A549 (cell line): ENCODE measurements around the gene PHPT1. TPM values are rescaled to one million over a fixed set of nuclear protein-coding genes. Genes with fewer than 3 reads are reported as not detected.

ENCODE experiments used
- ATAC-seq, 2 experiments: fragments of 200-7000 bp in 1 of 2; fragments of >200 bp in 1 of 2; cut with Nextera tagmentation in 1 of 2; cut with Tn5 transposase in 1 of 2; 3 replicates each; pipeline versions ENCODE4 v1.8.0 to v1.9.1; 2018 to 2020; ENCODE audit warnings: mild to moderate bottlenecking in 1 of 2, moderate library complexity in 1 of 2
- CTCF ChIA-PET: fragments of 300-600 bp; sonication (Branson Sonifier 250); formaldehyde crosslinking; extraction: SDS; loops from one replicate; lab custom pipeline; 2021; ENCODE audit warnings: antibody characterized with exemption, inconsistent platforms; lab: Yijun Ruan, JAX
- POLR2A ChIA-PET: fragments of 350-600 bp; formaldehyde crosslinking; extraction: SDS; loops from one replicate; lab custom pipeline; 2021; ENCODE audit warnings: antibody characterized with exemption, inconsistent platforms; lab: Yijun Ruan, JAX
- DNase-seq, 2 experiments: peaks; one replicate each; pipeline versions ENCODE4 v3.0.0 to v3.0.0-alpha.2; 2011 to 2016; ENCODE audit warnings: low read depth in 1 of 2, low spot score in 1 of 2
- FAIRE-seq: peaks from 2 replicates; lab custom pipeline; 2011; peaks lifted over from hg19 to GRCh38; lab: Jason Lieb, UNC
- H3K27ac ChIP-seq, 2 experiments: fragments of >200 bp; sonication (Bioruptor Twin); formaldehyde crosslinking; 3 replicates each; pipeline ENCODE4 v1.5.1; 2016 to 2017
- H3K4me1 ChIP-seq: fragments of >200 bp; sonication (Bioruptor Twin); formaldehyde crosslinking; 3 replicates; pipeline ENCODE4 v1.6.1; 2016
- H3K4me2 ChIP-seq: fragments of >200 bp; sonication (Bioruptor Twin); formaldehyde crosslinking; 3 replicates; pipeline ENCODE4 v1.6.1; 2016
- H3K4me3 ChIP-seq: fragments of >200 bp; sonication (Bioruptor Twin); formaldehyde crosslinking; 3 replicates; pipeline ENCODE4 v1.5.1; 2016
- H3K9me3 ChIP-seq: fragments of >200 bp; sonication (Bioruptor Twin); formaldehyde crosslinking; 3 replicates; pipeline ENCODE4 v1.6.1; 2016
- BCL3 ChIP-seq: fragments of >200 bp; sonication (Bioruptor Twin); formaldehyde crosslinking; IDR thresholded peaks from 3 replicates; pipeline ENCODE4 v1.6.1; 2016
- BHLHE40 ChIP-seq: IDR thresholded peaks from 2 replicates; pipeline ENCODE4 v1.6.1; 2012; ENCODE audit warnings: low read depth, low read length, inconsistent platforms
- CHD2 ChIP-seq: fragments of 150-350 bp; IDR thresholded peaks from 2 replicates; pipeline ENCODE4 v1.6.1; 2014; ENCODE audit warnings: low read length; ENCODE audit not compliant: partially characterized antibody
- CTCF ChIP-seq: fragments of >200 bp; sonication (Bioruptor Twin); formaldehyde crosslinking; IDR thresholded peaks from 3 replicates; pipeline ENCODE4 v1.5.1; 2016
- EHMT2 ChIP-seq: fragments of 200-600 bp; sonication (generic); IDR thresholded peaks from 2 replicates; pipeline ENCODE4 v1.6.1; 2016; ENCODE audit warnings: antibody characterized with exemption, low read depth, mild to moderate bottlenecking, moderate library complexity
- FOSB ChIP-seq: fragments of 250-450 bp; sonication (Bioruptor Pico); IDR thresholded peaks from 2 replicates; pipeline ENCODE4 v1.5.0; 2020; ENCODE audit warnings: mild to moderate bottlenecking, moderate library complexity
- FOSL2 ChIP-seq, 2 experiments: fragments of 450-650 bp in 1 of 2; fragments of >200 bp in 1 of 2; sonication (Bioruptor Twin) in 1 of 2; formaldehyde crosslinking; IDR thresholded peaks; 2 replicates each; pipeline versions ENCODE4 v1.5.0 to v1.6.1; 2016 to 2020; ENCODE audit warnings: mild to moderate bottlenecking in 1 of 2, moderate library complexity in 1 of 2
- FOXS1 ChIP-seq: fragments of 250-450 bp; sonication (Bioruptor Pico); IDR thresholded peaks from 2 replicates; pipeline ENCODE4 v1.5.0; 2020; ENCODE audit warnings: mild to moderate bottlenecking, moderate library complexity
- HES2 ChIP-seq: fragments of >200 bp; sonication (Bioruptor Twin); formaldehyde crosslinking; IDR thresholded peaks from 2 replicates; pipeline ENCODE4 v1.6.1; 2016
- HOXA7 ChIP-seq: fragments of 250-450 bp; sonication (Bioruptor Pico); IDR thresholded peaks from 2 replicates; pipeline ENCODE4 v1.5.0; 2020; ENCODE audit warnings: mild to moderate bottlenecking, moderate library complexity
- HOXB5 ChIP-seq: fragments of 250-450 bp; sonication (Bioruptor Pico); IDR thresholded peaks from 2 replicates; pipeline ENCODE4 v1.5.0; 2020; ENCODE audit warnings: mild to moderate bottlenecking, moderate library complexity
- JUNB ChIP-seq: fragments of >200 bp; sonication (Bioruptor Twin); formaldehyde crosslinking; IDR thresholded peaks from 2 replicates; pipeline ENCODE4 v1.6.1; 2016
- KDM1A ChIP-seq: fragments of 200-600 bp; sonication (generic); IDR thresholded peaks from 2 replicates; pipeline ENCODE4 v1.6.1; 2016; ENCODE audit warnings: low read depth, mild to moderate bottlenecking
- KDM5A ChIP-seq: fragments of 200-600 bp; sonication (generic); IDR thresholded peaks from 2 replicates; pipeline ENCODE4 v1.6.1; 2016; ENCODE audit warnings: antibody characterized with exemption, mild to moderate bottlenecking
- NPAS2 ChIP-seq: fragments of 250-450 bp; sonication (Bioruptor Pico); IDR thresholded peaks from 2 replicates; pipeline ENCODE4 v1.8.0; 2022; ENCODE audit warnings: mild to moderate bottlenecking, moderate library complexity, borderline replicate concordance
- PBX3 ChIP-seq: IDR thresholded peaks from 2 replicates; pipeline ENCODE4 v1.6.1; 2012
- PHF8 ChIP-seq: fragments of 200-600 bp; sonication (generic); IDR thresholded peaks from 2 replicates; pipeline ENCODE4 v1.6.1; 2016; ENCODE audit warnings: low read depth, mild to moderate bottlenecking, antibody characterized with exemption, moderate library complexity, borderline replicate concordance
- RAD21 ChIP-seq, 2 experiments: fragments of >200 bp in 1 of 2; sonication (Bioruptor Twin) in 1 of 2; formaldehyde crosslinking in 1 of 2; IDR thresholded peaks in 1 of 2; conservative IDR thresholded peaks in 1 of 2; 2 replicates in 1 of 2; 3 replicates in 1 of 2; pipeline ENCODE4 v1.6.1; 2012 to 2018; ENCODE audit warnings: inconsistent platforms in 1 of 2
- REST ChIP-seq: fragments of 200-600 bp; sonication (generic); IDR thresholded peaks from 2 replicates; pipeline ENCODE4 v1.6.1; 2016; ENCODE audit warnings: antibody characterized with exemption, mild to moderate bottlenecking, moderate library complexity
- RNF2 ChIP-seq: fragments of 200-600 bp; sonication (generic); IDR thresholded peaks from 2 replicates; pipeline ENCODE4 v1.6.1; 2016; ENCODE audit warnings: low read depth, mild to moderate bottlenecking, antibody characterized with exemption, moderate library complexity, borderline replicate concordance
- SREBF2 ChIP-seq: fragments of 450-650 bp; IDR thresholded peaks from 2 replicates; pipeline ENCODE4 v1.6.1; 2014; ENCODE audit warnings: mild to moderate bottlenecking, moderate library complexity
- WGBS: methylation state at CpG from one replicate; pipeline ENCODE4 v1.1.6; 2017; ENCODE audit errors: missing lambda C conversion rate; 5-methylcytosine and 5-hydroxymethylcytosine counted together
- polyA plus RNA-seq, 4 experiments: library from polyadenylated mRNA; depleted of rRNA in 3 of 4; stranded (reverse); fragments of >200 nt; fragmentation: RNase III in 1 of 4; extraction: RNeasy Plus Mini Kit Qiagen cat#74134 plus additional on column Dnase treatment in 1 of 4; gene quantifications; 2 replicates in 3 of 4; 3 replicates in 1 of 4; pipeline ENCODE4 v1.2.3, GENCODE V29; 2011 to 2017

The PHPT1 gene
- polyA plus RNA-seq, 2 of the 4 experiments (the other 2 are of a cell fraction) = 123 to 234 TPM

- DNase-seq (no peak), ATAC-seq (no peak), FAIRE-seq (no peak)
- Histone ChIP-seq H3K4me3 (no peak overlapping the region), H3K9me3 (no peaks in the 10 kb centered on the region), H3K27ac (no peak overlapping the region), H3K4me1 (peaks cover 34% of the 10 kb centered on the region), H3K4me2 (no peak overlapping the region)
- TF ChIP-seq PBX3 (no peak), KDM5A (no peak), PHF8 (no peak)
- WGBS = 87% methylated on average over 12 of the region's 12 CpGs
- ChIA-PET POLR2A (no interaction called here), CTCF (interaction anchor here (0.6 to 9.9 kb wide), 7 partner anchors 10 to 431 kb away, joined by 3 to 110 read pairs (median 4); partner anchors contain the start of genes AJM1 and TMEM141)
Observed at GRCh38 chr9:136805207-136805740, 43.9 kb upstream of the PHPT1 start.

GRCh38 chr9:136806067-136806466 is 43.1 kb upstream of the PHPT1 start:
- no peak overlapping the region for H3K4me3 ChIP-seq
- ChIA-PET POLR2A (interaction anchor here (0.9 kb wide), 1 partner anchor 79 kb away, joined by 3 read pairs; no protein-coding TSS in a partner anchor), CTCF (interaction anchor here (0.6 to 9.9 kb wide), 11 partner anchors 9 to 430 kb away, joined by 3 to 110 read pairs (median 3); partner anchors contain the start of genes AJM1 and TMEM141)
- TF ChIP-seq HES2 = no peak
- TF ChIP-seq CTCF = no peak
- no peak for TF ChIP-seq RAD21 (conservative IDR thresholded peaks at IDR 0.05 in 1 of 2, IDR thresholded peaks at IDR 0.05 in 1 of 2)
- TF ChIP-seq HOXB5 (CRISPR knock-in tag) = no peak
- no peak for TF ChIP-seq HOXA7 (CRISPR knock-in tag)
- 94% methylated on average over 9 of the region's 10 CpGs for WGBS
- DNase-seq (no peak), ATAC-seq (no peak), FAIRE-seq (no peak)
- H3K4me2 ChIP-seq = no peak overlapping the region
- no peaks in the 10 kb centered on the region for H3K9me3 ChIP-seq
- H3K27ac ChIP-seq = no peak overlapping the region; a peak in 1 of 6 replicates
- peaks cover 28% of the 10 kb centered on the region for H3K4me1 ChIP-seq

- POLR2A ChIA-PET = interaction anchor here (0.9 to 1.8 kb wide), 6 partner anchors 10 to 80 kb away, joined by 3 to 13 read pairs (median 4); no protein-coding TSS in a partner anchor
- Histone ChIP-seq H3K9me3 (no peaks in the 10 kb centered on the region), H3K4me1 (peaks cover 24% of the 10 kb centered on the region), H3K4me2 (peak overlapping the region; percentile 85), H3K4me3 (peak overlapping the region; percentile 88), H3K27ac (peak overlapping the region; percentile 95 to 98)
- no peak for FAIRE-seq
- no peak for TF ChIP-seq BHLHE40
- no peak for TF ChIP-seq REST
- TF ChIP-seq FOSB = no peak
- TF ChIP-seq EHMT2 = no peak
- TF ChIP-seq JUNB = no peak
- no peak for TF ChIP-seq FOXS1 (CRISPR knock-in tag)
- no peak for TF ChIP-seq NPAS2 (CRISPR knock-in tag)
- no peak for TF ChIP-seq RNF2
- no peak for TF ChIP-seq CHD2
- no peak for TF ChIP-seq SREBF2
- TF ChIP-seq FOSL2 (IDR thresholded peaks at IDR 0.05) = no peak
- no peak for TF ChIP-seq FOSL2 (CRISPR knock-in tag; IDR thresholded peaks at IDR 0.05)
- TF ChIP-seq KDM1A = no peak
- TF ChIP-seq BCL3 = no peak
- DNase-seq = no peak
- ATAC-seq = peak in 1 of 2 experiments; percentile 17; a peak in 3 of 6 replicates
- 89% methylated on average over 25 of the region's 25 CpGs for WGBS
- CTCF ChIA-PET = interaction anchor here (0.6 to 9.9 kb wide), 13 partner anchors 12 to 430 kb away, joined by 3 to 110 read pairs (median 4); partner anchors contain the start of genes AJM1, RNF224 and TMEM141
Observed at GRCh38 chr9:136806631-136807201, 42.5 kb upstream of the PHPT1 start.
